DND-41 (cell line): Measurements from ENCODE around the gene PGBD5.

Experiments used
- CTCF ChIP-seq: IDR thresholded peaks from 2 replicates; pipeline ENCODE4 v1.5.1; 2012; ENCODE audit warnings: borderline replicate concordance, low read length, moderate library complexity, mild to moderate bottlenecking; ENCODE audit not compliant: poor library complexity, severe bottlenecking; ENCODE audit errors: extremely low read depth
- EZH2 ChIP-seq: IDR thresholded peaks from 3 replicates; pipeline ENCODE4 v1.6.1; 2012; ENCODE audit warnings: borderline replicate concordance, low read depth, mild to moderate bottlenecking, moderate library complexity, low read length, inconsistent platforms; ENCODE audit not compliant: severe bottlenecking

DNA sequence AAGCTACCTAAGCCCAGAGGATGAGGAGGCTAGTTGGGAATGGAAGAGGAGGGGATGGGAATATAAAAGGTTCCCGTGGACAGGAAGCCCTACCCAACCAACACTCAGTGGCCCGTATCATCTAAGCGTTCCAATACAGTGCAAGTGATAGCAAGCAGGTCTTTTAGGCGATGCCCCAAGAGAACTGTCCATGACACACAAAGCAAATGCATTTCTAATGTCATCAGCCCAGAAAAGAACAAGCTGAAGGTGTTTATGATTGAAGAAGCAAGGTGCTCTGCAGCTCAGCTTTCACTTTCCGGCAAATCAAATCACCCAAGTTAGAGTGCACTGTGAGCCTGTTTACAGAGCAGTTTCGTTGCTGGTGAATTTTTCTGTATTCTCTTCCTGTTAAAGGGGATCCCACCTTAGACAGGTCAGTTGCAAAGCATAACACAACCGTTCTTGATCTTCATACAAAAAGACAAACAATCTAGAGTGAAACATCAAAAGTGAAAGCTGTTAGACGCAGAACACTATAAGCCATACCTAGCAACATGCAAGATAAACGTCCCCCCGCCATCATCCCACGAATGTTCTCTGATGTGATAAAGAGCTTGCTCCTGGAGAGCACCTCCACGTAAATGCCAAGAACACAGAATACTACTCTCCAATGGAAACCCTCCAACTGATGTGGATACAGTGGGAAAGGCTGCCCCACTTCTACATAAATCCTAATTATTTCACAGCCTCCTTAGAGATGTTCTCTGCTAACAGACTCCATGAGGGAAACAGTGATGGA is 54.0 kb downstream of the PGBD5 start:
- TF ChIP-seq CTCF (no peak), EZH2 (no peak)
